Calu3 (cell line): ENCODE data around the gene ASXL2. TPM values are rescaled to one million over a fixed set of nuclear protein-coding genes. Genes with fewer than 3 reads are reported as not detected.
"Not testable (repeated sequence)": the region's sequence is repeated elsewhere in the genome, so short reads cannot be mapped to it uniquely, and the experiment has no call there.

Experiments
- BruUV-seq: library from RNA; stranded (reverse); fragments of 400-500 nt; replicated peaks from 2 replicates; lab custom pipeline; 2021; lab: Mats Ljungman, UMichigan
- CTCF ChIA-PET: fragments of 300-600 bp; sonication (Branson Sonifier 250); formaldehyde crosslinking; loops from one replicate; lab custom pipeline; 2022; ENCODE audit warnings: antibody characterized with exemption; lab: Charles Lee
- DNase-seq: peaks from one replicate; pipeline ENCODE4 v3.0.0; 2022
- H3K27ac Mint-ChIP-seq: one replicate; pipeline ENCODE4 v1.8.0; 2022; ENCODE audit warnings: mixed read lengths; ENCODE audit not compliant: unreplicated experiment
- H3K27me3 Mint-ChIP-seq: one replicate; pipeline ENCODE4 v1.8.0; 2022; ENCODE audit warnings: mixed read lengths; ENCODE audit not compliant: unreplicated experiment
- H3K36me3 Mint-ChIP-seq: one replicate; pipeline ENCODE4 v1.8.0; 2022; ENCODE audit warnings: mild to moderate bottlenecking, moderate library complexity, mixed read lengths; ENCODE audit not compliant: insufficient read depth, unreplicated experiment
- H3K4me1 Mint-ChIP-seq: one replicate; pipeline ENCODE4 v1.8.0; 2022; ENCODE audit warnings: mild to moderate bottlenecking, low read depth, mixed read lengths; ENCODE audit not compliant: unreplicated experiment
- H3K4me3 Mint-ChIP-seq: one replicate; pipeline ENCODE4 v1.8.0; 2022; ENCODE audit warnings: mild to moderate bottlenecking, low read depth, moderate library complexity, mixed read lengths; ENCODE audit not compliant: unreplicated experiment
- H3K9me3 Mint-ChIP-seq: one replicate; pipeline ENCODE4 v1.8.0; 2022; ENCODE audit warnings: low read depth, mixed read lengths; ENCODE audit not compliant: unreplicated experiment
- CTCF ChIP-seq: fragments of 200-600 bp; IDR thresholded peaks from one replicate; pipeline ENCODE4 v1.8.0; 2022; ENCODE audit warnings: antibody characterized with exemption; ENCODE audit not compliant: unreplicated experiment
- intact Hi-C: fragments of 100-400 bp; cut with micrococcal nuclease; formaldehyde crosslinking; loops from one replicate; pipeline ENCODE4 v1.10.0; 2022; ENCODE audit not compliant: unreplicated experiment
- total RNA-seq: library from RNA; stranded (reverse); gene quantifications from 2 replicates; pipeline ENCODE4 v1.2.3, GENCODE V29; 2022

The ASXL2 gene
- total RNA-seq, 1 experiment from 2014 or later = 42.8 TPM

- Mint-ChIP-seq H3K4me1 (no peaks in the 10 kb centered on the region), H3K27ac (no peak overlapping the region), H3K9me3 (no peaks in the 10 kb centered on the region), H3K36me3 (no peaks in the 10 kb centered on the region), H3K4me3 (no peak overlapping the region), H3K27me3 (no peaks in the 10 kb centered on the region)
- BruUV-seq = no TSS peak
- TF ChIP-seq CTCF = no peak
- intact Hi-C loops = no loop called here
- no peak for DNase-seq
- CTCF ChIA-PET = no interaction called here
Measured at GRCh38 chr2:25920336-25920735, 42.0 kb upstream of the ASXL2 start.

DNA sequence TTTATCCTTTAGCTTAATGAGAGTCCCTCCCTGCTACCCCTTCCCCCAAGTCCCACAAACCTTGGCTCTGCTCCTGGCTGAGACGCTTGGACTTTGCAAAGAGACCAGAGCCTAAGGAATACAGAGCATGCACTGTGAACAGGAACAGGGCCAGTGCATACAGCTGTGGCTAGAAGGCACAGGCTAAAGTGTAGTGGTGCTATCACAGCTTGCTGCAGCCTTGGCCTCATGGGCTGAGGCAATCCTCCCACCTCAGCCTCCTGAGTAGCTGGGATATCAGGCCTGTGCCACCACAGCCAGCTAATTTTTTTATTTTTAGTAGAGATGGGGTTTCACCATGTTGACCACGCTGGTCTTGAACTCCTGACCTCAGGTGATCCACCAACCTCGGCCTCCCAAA, 39.5 kb upstream of the ASXL2 start:
- no peak for DNase-seq
- Mint-ChIP-seq H3K36me3 (no peaks in the 10 kb centered on the region), H3K27ac (no peak overlapping the region), H3K9me3 (no peaks in the 10 kb centered on the region), H3K27me3 (no peaks in the 10 kb centered on the region), H3K4me3 (no peak overlapping the region), H3K4me1 (no peaks in the 10 kb centered on the region)
- BruUV-seq = no TSS peak
- CTCF ChIA-PET = no interaction called here
- TF ChIP-seq CTCF = no peak
- intact Hi-C loops = no loop called here

DNA sequence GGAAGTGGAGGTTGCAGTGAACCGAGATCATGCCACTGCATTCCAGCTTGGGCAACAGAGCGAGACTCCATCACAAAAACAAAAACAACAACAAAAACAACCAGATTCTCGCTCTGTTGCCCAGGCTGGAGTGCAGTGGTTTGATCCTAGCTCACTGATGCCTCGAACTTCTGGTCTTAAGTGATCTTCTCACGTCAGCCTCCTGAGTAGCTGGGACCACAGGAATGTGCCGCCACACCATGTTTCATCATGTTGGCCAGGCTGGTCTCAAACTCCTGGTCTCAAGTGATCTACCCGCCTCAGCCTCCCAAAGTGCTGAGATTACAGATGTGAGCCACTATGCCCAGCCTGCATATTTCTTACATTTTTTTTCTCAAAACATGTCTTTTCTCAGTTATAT, 39.1 kb upstream of the ASXL2 start:
- H3K4me1 Mint-ChIP-seq, H3K36me3 Mint-ChIP-seq, BruUV-seq, H3K27me3 Mint-ChIP-seq, intact Hi-C loops, H3K4me3 Mint-ChIP-seq, H3K27ac Mint-ChIP-seq, H3K9me3 Mint-ChIP-seq, DNase-seq, CTCF ChIA-PET: not testable (repeated sequence)

DNA sequence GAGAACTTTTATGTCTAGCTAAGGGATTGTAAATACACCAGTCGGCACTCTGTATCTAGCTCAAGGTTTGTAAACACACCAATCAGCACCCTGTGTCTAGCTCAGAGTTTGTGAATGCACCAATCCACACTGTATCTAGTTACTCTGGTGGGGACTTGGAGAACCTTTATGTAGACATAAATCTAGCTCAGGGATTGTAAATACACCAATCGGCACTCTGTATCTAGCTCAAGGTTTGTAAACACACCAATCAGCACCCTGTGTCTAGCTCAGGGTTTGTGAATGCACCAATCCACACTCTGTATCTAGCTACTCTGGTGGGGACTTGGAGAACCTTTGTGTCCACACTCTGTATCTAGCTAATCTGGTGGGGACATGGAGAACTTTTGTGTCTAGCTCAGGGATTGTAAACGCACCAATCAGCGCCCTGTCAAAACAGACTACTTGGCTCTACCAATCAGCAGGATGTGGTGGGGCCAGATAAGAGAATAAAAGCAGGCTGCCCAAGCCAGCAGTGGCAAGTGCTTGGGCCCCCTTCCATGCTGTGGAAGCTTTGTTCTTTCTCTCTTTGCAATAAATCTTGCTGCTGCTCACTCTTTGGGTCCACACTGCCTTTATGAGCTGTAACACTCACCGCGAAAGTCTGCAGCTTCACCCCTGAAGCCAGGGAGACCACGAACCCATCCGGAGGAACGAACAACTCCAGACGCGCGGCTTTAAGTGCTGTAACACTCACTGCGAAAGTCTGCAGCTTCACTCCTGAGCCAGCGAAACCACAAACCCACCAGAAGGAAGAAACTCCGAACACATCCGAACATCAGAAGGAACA, 37.9 kb upstream of the ASXL2 start:
- H3K27me3 Mint-ChIP-seq, H3K9me3 Mint-ChIP-seq, intact Hi-C loops, H3K36me3 Mint-ChIP-seq, H3K4me1 Mint-ChIP-seq, DNase-seq, BruUV-seq, H3K4me3 Mint-ChIP-seq, H3K27ac Mint-ChIP-seq: not testable (repeated sequence)
- CTCF ChIA-PET = interaction anchor here (0.6 kb wide), 1 partner anchor 158 kb away, joined by 3 read pairs; no protein-coding TSS in a partner anchor

DNA sequence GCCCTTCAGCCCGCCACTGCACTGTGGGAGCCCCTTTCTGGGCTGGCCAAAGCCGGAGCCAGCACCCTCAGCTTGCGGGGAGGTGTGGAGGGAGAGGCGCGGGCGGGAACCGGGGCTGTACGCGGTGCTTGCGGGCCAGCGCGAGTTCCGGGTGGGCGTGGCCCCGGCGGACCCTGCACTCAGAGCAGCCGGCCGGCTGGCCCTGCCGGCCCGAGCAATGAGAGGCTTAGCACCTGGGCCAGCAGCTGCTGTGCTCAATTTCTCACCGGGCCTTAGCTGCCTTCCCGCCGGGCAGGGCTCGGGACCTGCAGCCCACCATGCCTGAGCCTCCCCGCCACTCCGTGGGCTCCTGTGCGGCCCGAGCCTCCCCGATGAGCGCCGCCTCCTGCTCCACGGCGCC, 37.1 kb upstream of the ASXL2 start:
- H3K36me3 Mint-ChIP-seq, intact Hi-C loops, BruUV-seq, CTCF ChIA-PET, H3K4me1 Mint-ChIP-seq, H3K27me3 Mint-ChIP-seq, H3K27ac Mint-ChIP-seq, H3K4me3 Mint-ChIP-seq, H3K9me3 Mint-ChIP-seq, DNase-seq: not testable (repeated sequence)

DNA sequence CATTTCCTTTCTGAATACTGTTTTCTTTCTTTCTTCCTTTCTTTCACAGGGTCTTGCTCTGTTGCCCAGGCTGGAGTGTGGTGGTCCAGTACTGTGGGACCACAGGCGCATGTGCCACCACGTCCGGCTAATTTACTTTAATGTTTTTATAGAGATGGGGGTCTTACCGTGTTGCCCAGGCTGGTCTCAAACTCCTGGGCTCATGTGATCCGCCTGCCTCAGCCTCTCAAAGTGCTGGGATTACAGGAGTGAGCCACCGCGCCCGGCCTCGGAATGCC, 35.3 kb upstream of the ASXL2 start:
- H3K4me3 Mint-ChIP-seq, CTCF ChIA-PET, H3K4me1 Mint-ChIP-seq, H3K27me3 Mint-ChIP-seq, DNase-seq, BruUV-seq, H3K27ac Mint-ChIP-seq, intact Hi-C loops, H3K9me3 Mint-ChIP-seq, H3K36me3 Mint-ChIP-seq: not testable (repeated sequence)
